Fibroblast of peridontal ligament (primary cell): ENCODE results near the gene CLASRP.

Source experiments
- DNase-seq: peaks from one replicate; pipeline ENCODE4 v3.0.0-alpha.2; 2010; ENCODE audit errors: extremely low read depth

CLASRP gene

DNA sequence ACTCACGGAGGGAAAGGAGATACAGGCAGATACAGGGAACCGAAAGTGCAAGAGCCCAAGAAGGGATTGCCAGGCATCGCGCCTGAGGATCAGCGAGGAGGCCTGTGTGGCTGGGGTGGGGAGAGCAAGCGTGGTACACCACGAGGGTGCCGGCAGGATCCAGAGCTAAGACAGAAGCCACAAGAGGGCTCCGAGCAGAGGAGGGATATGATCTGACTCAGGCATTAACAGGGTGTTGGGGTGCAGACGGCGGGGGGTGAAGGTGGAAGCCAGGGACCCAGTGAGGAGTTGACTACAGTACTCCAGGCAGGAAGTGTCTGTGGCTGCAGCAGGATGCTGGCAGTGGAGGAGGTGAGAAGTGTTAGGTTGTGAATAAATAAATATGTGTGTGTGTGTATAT, 48.7 kb downstream of the CLASRP start:
- no peak for DNase-seq

DNA sequence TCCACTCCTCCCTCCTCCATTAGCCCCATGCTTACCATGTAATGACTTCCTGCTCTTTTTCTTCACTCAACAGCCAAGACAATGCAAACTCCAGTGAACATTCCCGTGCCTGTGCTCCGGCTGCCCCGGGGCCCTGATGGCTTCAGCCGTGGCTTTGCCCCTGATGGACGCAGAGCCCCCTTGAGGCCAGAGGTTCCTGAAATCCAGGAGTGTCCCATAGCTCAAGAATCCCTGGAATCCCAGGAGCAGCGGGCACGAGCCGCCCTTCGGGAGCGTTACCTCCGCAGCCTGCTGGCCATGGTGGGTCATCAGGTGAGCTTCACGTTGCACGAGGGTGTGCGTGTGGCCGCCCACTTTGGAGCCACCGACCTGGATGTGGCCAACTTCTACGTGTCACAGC, 51.2 kb downstream of the CLASRP start:
- no peak for DNase-seq

DNA sequence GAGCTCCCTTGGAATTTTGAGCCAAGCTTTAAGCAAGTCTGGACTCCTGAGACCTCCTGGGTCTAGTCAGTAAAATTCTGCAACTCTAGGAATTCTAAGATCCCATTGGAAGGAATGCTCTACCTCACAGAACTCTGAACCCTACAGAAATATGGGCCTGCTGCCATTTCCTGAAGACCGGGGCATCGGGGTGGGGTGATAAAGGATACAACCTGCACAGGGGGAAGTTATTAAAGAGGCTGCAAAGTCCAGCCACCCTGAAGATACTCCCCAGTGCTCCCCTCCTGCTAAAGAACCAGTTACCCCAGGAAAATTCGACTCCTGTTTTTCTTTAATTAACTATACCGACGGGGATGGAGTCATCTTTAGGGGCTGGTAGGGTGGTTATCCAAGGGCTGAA, 51.8 kb downstream of the CLASRP start:
- no peak for DNase-seq

DNA sequence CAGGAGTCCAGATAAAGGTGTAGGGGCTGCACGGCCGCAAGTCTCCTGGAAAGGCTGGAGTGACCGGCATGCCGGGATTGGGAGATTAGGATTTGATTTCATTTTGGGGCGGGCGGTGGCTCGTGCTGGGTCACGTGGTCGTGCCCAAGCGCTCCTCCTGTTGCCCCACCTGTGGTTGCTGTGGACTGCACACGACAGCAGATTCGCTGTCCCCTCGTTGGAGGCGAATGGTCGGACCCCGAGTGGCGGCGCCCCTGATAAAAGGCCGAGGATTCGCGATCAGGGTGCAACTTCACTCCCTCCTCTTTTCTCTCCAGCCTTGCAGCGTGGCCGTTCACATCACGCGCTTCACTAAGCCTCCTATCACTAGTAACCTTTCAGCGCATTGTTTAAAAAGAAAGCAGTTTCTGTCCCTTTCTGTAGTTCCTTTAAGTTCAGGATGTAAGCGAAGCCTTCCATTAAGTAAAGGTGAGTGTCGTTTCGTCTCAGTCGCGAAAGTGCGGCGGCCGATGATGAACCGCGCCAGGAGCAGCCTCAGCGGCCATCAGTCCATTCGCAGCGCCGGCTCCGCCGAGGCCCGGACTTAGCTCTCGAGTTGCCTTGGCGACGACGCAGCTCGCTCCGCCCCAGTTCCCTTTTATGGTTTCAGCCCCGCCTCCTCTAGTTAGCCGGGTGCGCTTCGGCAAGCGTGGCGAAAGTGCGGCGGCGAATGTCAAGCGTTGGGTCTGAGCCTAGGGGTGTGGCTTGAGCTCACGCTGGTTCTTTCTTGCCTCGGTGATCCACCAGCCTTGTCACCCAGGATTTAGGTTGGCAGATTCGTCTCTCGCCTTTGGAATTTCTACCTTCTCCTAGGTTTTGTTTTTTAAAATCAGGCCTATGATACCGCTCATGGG, 52.4 kb downstream of the CLASRP start:
- peak; percentile 99 for DNase-seq

DNA sequence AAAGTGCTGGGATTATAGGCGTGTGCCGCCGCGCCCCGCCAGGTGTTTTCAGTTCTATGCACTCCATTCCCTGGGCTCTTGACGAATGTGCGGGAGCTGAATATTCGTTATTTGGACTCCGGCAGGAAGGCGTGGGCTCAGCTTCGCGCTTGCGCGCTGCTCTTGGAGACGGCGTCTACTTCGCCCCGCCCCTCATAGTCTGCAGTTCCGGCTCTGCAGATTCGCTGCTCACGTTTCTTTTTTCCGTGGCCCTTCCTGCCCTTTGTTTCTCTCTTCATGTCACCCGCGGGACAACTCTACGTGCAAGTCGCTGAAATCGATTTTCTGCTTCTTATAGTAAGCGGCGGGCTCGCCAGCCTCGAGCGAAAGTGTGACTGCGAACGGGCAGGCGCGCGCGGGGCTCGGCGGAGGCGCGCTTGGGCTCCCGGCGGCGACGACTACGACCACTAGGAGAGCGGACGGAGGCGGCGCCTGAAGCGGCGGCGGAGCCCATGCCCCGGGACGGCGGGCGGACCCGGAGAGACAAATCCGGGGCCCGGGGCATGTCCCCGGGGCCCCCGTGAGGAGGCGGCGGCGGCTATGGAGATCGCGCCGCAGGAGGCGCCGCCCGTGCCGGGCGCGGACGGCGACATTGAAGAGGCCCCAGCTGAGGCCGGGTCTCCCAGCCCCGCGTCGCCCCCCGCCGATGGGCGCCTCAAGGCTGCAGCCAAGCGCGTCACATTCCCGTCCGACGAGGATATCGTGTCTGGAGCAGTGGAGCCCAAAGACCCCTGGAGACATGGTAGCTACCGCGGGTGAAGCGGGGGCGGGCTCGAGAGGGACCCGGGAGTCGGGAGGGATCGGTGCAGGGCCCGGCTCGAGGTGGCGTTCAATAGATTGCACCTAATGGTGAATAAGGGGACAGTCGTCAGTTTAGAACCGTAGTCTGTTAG, 54.2 kb downstream of the CLASRP start, which contains the start of gene PPP1R37:
Gene PPP1R37, plus strand, starts transcription at position 433 of the 932 bp plus-strand sequence. Its CDS starts 147 bp downstream, at position 580.
- DNase-seq, result peak; percentile 98

DNA sequence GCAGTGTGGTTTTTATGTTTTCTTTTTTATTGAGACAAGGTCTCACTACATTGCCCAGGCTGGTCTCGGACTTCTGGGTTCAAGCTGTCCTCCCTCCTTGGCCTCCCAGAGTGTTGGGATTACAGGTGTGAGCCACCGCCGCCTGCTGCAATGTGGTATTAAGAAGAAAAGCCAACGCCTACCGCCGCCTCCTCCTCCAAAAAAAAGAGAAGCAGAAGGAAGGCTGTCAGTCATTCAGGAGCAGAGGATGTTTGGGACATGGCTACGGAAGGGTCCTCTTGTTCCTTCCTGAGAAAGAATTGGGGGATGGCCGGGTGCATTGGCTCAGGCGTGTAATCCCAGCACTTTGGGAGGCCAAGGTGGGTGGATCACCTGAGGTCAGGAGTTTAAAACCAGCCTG, 55.3 kb downstream of the CLASRP start:
- no peak for DNase-seq

DNA sequence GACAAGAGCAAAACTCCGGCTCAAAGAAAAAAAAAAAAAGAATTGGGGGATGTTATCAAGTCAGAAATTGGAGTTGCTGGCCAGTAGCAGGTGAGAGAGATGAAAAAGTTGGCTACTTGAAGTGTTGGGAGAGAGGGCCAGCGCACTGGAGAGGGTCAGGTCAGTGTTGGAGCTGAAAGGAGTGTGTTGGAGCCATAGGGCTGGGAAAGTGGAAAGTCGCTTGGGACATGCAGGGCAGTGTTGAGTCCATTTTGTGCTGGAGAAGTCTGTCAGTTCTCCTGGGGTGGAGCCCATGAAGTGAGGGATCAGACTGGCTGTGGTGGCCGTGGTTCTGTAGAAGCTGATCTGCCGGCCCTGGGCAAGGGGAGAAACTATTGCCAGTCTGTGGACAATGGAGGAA, 55.9 kb downstream of the CLASRP start:
- no peak for DNase-seq

DNA sequence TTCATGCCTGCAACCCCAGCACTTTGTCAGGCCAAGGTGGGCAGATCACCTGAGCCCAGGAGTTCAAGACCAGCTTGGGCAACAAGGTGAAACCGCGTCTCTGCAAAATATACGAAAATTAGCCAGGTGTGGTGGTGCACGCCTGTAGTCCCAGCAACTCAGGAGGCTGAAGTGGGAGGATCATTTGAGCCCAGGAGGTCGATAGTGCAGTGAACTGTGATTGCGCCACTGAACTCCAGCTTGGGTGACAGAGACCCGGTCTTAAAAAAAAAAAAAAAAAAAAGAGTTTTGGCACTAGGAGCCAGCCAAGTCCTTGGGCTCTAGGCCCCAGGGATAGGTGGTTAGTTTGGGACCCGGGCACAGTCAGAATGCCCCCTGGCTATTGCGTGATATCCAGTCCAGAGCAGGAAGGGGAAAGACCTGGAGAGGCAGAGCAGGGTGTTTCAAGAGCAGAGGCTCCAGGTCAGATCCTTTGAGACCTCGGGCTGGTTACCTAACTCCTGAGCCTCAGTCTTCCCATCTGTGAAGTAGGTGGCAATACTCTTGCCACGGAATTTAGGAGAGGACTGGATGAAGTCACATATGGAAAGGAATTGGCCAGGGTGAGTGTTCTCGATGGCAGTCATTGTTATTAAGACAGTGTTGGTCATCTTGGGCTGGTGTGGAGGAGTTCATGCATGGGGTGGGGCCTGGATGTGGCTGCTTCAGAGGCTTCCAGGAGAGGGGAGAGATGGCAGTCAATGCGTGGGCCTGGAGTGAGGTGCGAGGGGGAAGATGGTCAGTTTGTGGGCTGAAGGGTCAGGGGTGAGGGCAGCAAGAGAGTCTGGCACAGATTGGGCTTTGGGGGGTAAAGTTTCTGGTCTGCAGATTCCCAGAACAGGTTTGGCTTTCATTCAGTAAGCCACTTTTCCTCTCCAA, 56.9 kb downstream of the CLASRP start:
- DNase-seq, result no peak

DNA sequence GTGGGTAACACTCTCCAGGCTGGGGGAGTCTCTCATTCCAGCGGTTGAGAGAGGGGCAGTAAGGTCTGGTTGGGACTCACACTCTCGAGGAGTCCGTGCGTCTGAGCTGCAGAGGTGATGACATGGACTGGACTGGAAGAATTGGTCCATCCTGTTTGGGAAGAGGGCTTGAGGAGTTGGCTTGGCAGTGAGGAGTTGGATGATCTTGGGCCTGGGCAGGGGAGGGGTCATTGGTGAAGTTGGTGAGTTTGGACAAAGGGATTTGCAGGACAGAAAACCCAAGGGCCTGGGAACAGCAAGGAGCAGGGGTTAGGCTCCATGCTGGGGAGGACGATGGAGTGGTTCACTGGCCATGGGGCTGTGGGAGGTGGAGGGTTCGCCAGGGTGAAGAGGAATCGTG, 57.9 kb downstream of the CLASRP start:
- DNase-seq, result no peak

DNA sequence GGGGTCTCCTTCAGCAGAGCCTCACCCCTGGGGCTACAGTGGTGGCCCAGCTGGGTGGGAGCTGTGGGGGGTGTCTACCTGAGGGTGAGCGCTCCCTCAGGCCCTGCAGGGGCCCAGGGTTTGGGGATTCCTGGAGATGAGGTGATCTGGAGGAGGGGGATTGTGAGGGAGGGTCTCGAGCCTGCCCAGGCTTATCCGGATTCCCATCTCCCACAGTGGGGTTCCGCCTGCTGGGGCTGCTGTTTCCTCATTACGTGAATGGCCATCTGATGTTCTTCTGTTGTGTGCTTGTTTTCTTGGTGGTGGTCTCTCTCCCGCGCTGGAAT, 58.6 kb downstream of the CLASRP start:
- no peak for DNase-seq

DNA sequence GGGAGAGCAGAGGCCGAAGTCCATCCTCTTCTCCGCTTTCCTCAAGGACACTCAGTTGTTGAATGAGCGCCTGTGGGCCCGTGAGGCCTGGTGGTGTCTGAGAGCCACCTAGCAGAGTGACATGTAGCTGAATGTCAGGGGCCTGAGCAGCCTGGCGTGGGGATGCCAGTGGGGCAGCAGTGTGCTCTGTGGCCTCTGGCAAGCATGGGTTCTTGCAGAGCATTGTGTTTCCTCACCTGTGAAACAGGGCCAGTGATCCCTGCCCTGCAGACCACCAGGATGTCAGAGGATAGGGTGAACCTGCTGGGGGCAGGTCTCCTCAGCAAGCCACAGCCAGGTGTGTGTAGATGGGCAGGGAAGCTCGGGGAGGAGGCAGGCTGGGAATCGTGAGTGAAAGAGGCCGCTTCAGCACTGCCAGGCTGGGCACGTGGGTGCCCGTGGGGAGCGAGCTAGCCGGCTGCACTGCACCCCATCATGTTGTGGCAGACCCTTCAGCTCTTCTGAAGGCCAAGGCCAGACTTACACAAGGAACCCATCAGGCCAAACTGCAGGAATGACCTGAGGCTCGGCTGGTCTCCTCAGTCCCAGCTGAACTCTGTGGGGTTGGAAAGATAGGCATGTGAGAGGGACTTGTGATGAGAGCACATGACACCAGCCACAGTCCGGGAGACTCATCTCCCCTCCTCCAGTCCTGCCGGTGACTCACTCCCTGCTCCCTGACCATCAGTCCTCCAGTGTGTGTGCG, 59.1 kb downstream of the CLASRP start:
- DNase-seq, result peak; percentile 89

DNA sequence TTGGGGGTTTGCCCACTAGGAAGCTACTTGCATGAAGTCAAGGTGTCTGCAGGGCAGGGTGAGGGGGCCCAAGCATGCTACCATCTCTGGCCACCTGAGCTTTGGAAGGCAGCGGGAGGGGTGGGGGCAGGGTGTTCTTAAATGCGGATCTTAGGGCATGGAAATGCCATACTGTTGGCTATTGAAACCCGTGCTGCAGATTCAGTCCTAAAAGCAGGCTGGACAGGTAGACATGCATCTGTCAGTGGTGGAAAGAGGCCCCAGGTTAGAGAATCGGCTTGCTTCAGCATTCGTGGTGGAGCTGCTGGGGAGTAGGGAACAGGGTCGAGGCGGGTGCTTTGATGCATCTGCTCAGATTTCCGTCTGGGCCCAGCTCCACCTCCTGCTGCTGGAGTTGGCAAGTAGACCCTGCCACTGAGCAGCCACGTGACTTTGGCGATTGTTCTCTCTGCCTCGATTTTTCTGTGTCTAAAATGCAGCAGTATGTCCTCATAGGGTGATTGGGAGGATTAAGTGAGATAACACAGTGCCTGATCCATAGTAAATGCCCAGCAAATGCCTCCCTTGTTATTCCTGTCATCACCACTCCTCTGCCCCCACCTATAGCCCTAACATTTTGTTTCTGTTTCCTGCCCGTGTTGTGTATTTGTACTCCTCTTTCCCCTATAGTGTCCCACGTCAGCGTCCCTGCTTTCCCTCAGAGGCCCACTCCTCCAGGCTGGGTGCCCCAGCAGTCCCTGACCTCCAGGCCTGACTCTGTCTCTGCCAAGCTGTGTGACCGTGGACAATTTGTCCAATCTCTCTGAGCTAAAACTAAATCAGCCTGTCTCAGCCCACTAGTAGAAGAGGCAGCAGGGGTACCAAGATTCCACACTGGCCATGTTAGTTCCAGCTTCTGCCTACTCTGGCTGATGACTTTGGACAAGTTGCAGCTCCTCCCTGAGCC, 59.9 kb downstream of the CLASRP start:
- DNase-seq, result peak; percentile 55

DNA sequence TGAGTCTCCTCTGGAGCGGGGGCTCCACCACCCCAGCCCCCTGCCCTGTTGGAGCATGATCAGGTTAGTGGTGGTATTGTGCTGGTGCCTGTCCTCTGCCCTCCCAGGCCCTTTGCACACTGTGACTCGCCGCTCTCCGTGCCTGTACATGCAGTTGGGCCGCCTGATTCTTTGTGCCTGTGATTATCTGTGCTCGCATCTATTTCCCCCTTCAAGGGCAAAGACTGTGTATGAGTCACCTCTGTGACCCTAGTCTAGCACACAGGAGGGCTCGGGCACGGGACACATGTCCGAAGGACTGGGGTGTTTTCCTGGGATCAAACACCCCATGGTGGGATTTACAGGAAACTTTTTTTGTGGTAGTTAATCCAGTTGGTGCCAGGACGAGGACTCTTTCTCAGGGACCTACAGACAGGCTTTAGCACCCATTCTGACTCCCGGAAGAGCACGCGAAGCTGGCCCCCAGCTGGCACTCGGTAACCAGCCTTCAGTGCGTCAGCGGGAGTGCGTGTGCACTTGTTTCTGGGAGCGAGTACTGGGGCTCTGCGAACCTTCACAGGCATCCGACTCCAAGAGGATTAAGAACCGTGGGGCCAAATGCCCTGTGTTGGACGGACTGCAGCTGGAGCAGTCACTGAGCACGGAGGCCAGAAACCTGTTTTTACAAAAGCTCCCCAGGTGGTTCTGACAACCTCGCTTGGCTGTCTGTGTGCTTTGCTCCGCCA, 60.8 kb downstream of the CLASRP start:
- no peak for DNase-seq

DNA sequence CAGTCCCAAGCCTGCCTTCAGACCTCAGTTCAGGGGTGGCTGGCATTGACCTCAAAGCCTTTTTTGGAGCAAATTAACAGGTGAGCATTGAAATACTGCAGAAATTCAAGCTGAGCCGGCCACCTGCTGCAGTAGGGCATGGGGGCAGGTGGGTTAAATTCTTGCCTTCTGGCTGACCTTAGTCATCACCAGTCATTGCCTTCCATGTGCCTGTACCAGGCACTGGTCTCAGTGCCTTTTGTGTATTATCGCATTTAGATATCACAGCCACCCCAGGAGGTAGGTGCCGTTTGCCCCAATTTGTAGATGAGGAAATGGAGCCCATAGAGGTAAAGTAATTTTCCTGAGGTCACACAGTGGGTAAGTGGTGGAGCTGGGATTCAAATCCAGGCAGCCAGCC, 61.4 kb downstream of the CLASRP start:
- DNase-seq, result no peak

DNA sequence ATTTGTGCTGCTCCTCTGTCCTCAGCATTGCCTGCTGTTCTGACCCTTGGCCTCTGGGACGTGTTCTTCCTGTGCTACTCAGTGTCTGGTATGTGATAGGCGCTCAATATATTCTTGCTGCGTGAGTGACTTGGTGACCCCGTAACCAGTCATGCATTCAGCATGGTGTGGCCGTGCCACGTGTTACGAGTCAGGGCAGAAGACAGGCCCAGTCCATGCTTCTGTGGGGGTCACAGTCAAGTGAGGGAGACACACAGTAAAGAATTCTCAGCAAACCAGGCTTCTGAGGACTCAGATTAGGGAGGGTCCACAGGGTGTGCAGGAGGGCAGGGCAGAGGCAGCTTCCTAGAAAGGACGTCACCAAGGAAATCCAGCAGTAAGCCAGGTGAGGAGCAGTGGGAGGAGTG, 62.0 kb downstream of the CLASRP start:
- DNase-seq, result no peak

DNA sequence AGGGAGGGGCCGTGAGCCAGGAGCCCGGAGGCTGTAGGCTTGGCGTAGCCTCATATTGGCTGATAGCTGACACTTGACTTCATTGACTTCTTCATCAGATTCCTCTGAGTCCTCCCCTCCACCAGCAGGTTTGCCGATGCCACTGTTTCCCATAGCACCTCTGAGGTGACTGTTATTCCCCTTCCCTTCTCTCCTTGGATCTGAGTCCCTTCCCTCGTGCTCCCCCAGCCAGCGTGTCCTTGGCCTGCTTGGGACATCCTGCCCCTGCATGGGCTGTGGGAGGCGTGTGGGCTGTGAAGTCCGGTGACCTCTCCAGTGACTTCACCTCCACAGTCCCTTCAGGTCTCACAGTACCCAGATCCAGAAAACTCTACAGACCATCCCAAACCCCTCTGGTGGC, 63.0 kb downstream of the CLASRP start:
- DNase-seq, result no peak

DNA sequence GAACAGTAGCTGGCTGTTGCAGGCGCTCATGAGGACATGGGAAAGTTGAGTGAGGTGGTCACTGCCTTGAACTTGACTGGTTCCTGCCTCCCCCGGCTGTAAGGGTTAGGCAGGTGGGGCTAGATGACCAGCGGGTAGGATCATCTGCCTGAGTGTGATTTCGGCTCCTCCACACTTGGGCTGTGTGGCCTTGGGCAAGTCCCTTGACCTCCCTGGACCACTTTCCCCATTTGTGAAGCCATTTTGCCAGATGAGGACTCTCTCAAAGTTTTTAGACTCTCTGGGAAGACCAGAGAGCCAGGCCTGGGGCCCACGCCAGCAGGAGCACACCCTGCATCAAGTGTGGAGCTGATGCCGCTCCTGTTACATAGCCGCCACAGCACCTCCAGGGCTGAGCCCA, 63.6 kb downstream of the CLASRP start:
- no peak for DNase-seq

DNA sequence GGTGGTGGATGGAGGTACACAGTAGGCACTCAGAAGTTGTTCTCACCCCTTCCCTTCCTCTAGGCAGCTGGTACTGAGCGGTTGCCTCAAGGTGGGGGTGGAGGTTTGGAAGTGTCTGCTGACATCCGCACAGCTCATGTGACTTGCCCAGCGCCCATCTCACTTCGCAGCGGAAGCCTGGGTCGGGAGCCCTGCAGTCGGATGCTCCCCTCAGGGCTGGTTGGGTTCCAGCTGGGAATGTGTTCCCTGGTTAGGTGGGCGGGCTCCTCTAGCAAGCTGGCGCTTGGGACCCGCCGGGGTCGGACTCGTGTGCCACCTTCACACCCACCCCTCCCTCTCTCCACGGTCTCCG, 64.3 kb downstream of the CLASRP start:
- DNase-seq, result no peak
